WTC11 (cell line): ENCODE results near the gene PLXNA3. TPM values are rescaled to one million over a fixed set of nuclear protein-coding genes. Genes with fewer than 3 reads are reported as not detected.
A peak's percentile ranks its signal among the peaks of the same experiment; 100 is the strongest.

Experiments used
- ATAC-seq: fragments of 200-7000 bp; cut with Tn5 transposase; 2 replicates; pipeline ENCODE4 v1.10.0; 2021; ENCODE audit warnings: mild to moderate bottlenecking, moderate library complexity
- CTCF ChIA-PET: fragments of 300-600 bp; sonication (Branson Sonifier 250); formaldehyde crosslinking; loops from one replicate; lab custom pipeline; 2021; ENCODE audit warnings: antibody characterized with exemption; lab: Charles Lee
- POLR2A ChIA-PET: fragments of 350-600 bp; sonication (Branson Sonifier 250); formaldehyde crosslinking; loops from one replicate; lab custom pipeline; 2021; ENCODE audit warnings: antibody characterized with exemption; lab: Charles Lee
- DNase-seq: peaks from one replicate; pipeline ENCODE4 v3.0.0; 2021; ENCODE audit warnings: low spot score
- H3K27ac Mint-ChIP-seq: 2 replicates; pipeline ENCODE4 v1.8.0; 2021; ENCODE audit warnings: mixed read lengths
- H3K27me3 Mint-ChIP-seq: 2 replicates; pipeline ENCODE4 v1.8.0; 2021; ENCODE audit warnings: low read depth, mild to moderate bottlenecking, moderate library complexity, mixed read lengths
- H3K36me3 Mint-ChIP-seq: 2 replicates; pipeline ENCODE4 v1.8.0; 2021; ENCODE audit warnings: mixed read lengths
- H3K4me1 Mint-ChIP-seq: 2 replicates; pipeline ENCODE4 v1.8.0; 2022; ENCODE audit warnings: mixed read lengths
- H3K4me3 Mint-ChIP-seq: 2 replicates; pipeline ENCODE4 v1.8.0; 2021; ENCODE audit warnings: mild to moderate bottlenecking, moderate library complexity, mixed read lengths
- H3K9me3 Mint-ChIP-seq: 2 replicates; pipeline ENCODE4 v1.8.0; 2021; ENCODE audit warnings: mixed read lengths
- AR ChIP-seq: fragments of 250-450 bp; sonication (Bioruptor Pico); IDR thresholded peaks from 2 replicates; pipeline ENCODE4 v1.9.0; 2021; ENCODE audit warnings: mild to moderate bottlenecking
- CBFB ChIP-seq: sonication (generic); formaldehyde crosslinking; IDR thresholded peaks from 2 replicates; pipeline ENCODE4 v1.8.1; 2022; ENCODE audit warnings: mild to moderate bottlenecking, low read depth, missing genetic modification reagents
- CREB1 ChIP-seq: sonication (generic); formaldehyde crosslinking; IDR thresholded peaks from 2 replicates; pipeline ENCODE4 v1.8.0; 2023; ENCODE audit warnings: mild to moderate bottlenecking, missing genetic modification reagents
- E2F1 ChIP-seq: sonication (generic); formaldehyde crosslinking; IDR thresholded peaks from 2 replicates; pipeline ENCODE4 v1.8.0; 2022; ENCODE audit warnings: mild to moderate bottlenecking, missing genetic modification reagents
- E2F4 ChIP-seq: sonication (generic); formaldehyde crosslinking; IDR thresholded peaks from 2 replicates; pipeline ENCODE4 v1.8.1; 2022; ENCODE audit warnings: low read depth, mild to moderate bottlenecking, moderate library complexity, missing genetic modification reagents, borderline replicate concordance
- JUN ChIP-seq: sonication (generic); formaldehyde crosslinking; IDR thresholded peaks from 2 replicates; pipeline ENCODE4 v1.8.0; 2023; ENCODE audit warnings: mild to moderate bottlenecking, missing genetic modification reagents
- MAX ChIP-seq: sonication (generic); formaldehyde crosslinking; IDR thresholded peaks from 2 replicates; pipeline ENCODE4 v1.8.0; 2022; ENCODE audit warnings: mild to moderate bottlenecking, missing genetic modification reagents
- MLX ChIP-seq: sonication (generic); formaldehyde crosslinking; IDR thresholded peaks from 2 replicates; pipeline ENCODE4 v1.8.1; 2023; ENCODE audit warnings: mild to moderate bottlenecking, missing genetic modification reagents, moderate library complexity
- MXD4 ChIP-seq: fragments of 250-450 bp; sonication (Bioruptor Pico); IDR thresholded peaks from 2 replicates; pipeline ENCODE4 v1.8.0; 2021; ENCODE audit warnings: mild to moderate bottlenecking, moderate library complexity, borderline replicate concordance
- PRDM15 ChIP-seq: sonication (generic); formaldehyde crosslinking; IDR thresholded peaks from 2 replicates; pipeline ENCODE4 v1.8.0; 2022; ENCODE audit warnings: missing genetic modification reagents
- SMAD3 ChIP-seq: sonication (generic); formaldehyde crosslinking; IDR thresholded peaks from 2 replicates; pipeline ENCODE4 v1.8.0; 2022; ENCODE audit warnings: missing genetic modification reagents, mild to moderate bottlenecking, borderline replicate concordance
- TEAD4 ChIP-seq: sonication (generic); formaldehyde crosslinking; IDR thresholded peaks from 2 replicates; pipeline ENCODE4 v1.8.0; 2022; ENCODE audit warnings: mild to moderate bottlenecking, missing genetic modification reagents
- TP53 ChIP-seq: sonication (generic); formaldehyde crosslinking; IDR thresholded peaks from 2 replicates; pipeline ENCODE4 v1.8.1; 2023; ENCODE audit warnings: mild to moderate bottlenecking, missing genetic modification reagents
- USF1 ChIP-seq: sonication (generic); formaldehyde crosslinking; IDR thresholded peaks from 2 replicates; pipeline ENCODE4 v1.8.0; 2022; ENCODE audit warnings: mild to moderate bottlenecking, missing genetic modification reagents
- ZBTB21 ChIP-seq: sonication (generic); formaldehyde crosslinking; IDR thresholded peaks from 2 replicates; pipeline ENCODE4 v1.8.1; 2023; ENCODE audit warnings: mild to moderate bottlenecking, missing genetic modification reagents, borderline replicate concordance
- ZNF219 ChIP-seq: sonication (generic); formaldehyde crosslinking; IDR thresholded peaks from 2 replicates; pipeline ENCODE4 v1.8.0; 2023; ENCODE audit warnings: missing genetic modification reagents, mild to moderate bottlenecking, borderline replicate concordance
- ZNF232 ChIP-seq: sonication (generic); formaldehyde crosslinking; IDR thresholded peaks from 2 replicates; pipeline ENCODE4 v1.8.0; 2022; ENCODE audit warnings: mild to moderate bottlenecking, missing genetic modification reagents
- ZNF281 ChIP-seq: sonication (generic); formaldehyde crosslinking; IDR thresholded peaks from 2 replicates; pipeline ENCODE4 v1.8.0; 2023; ENCODE audit warnings: mild to moderate bottlenecking, missing genetic modification reagents
- ZNF671 ChIP-seq: fragments of 250-450 bp; sonication (Bioruptor Pico); IDR thresholded peaks from 2 replicates; pipeline ENCODE4 v1.8.0; 2021; ENCODE audit warnings: mild to moderate bottlenecking
- total RNA-seq: library from RNA; stranded (reverse); gene quantifications from 3 replicates; pipeline ENCODE4 v1.2.3, GENCODE V29; 2021

Gene PLXNA3
- total RNA-seq, 1 experiment from 2014 or later, result 26.6 TPM

- DNase-seq, result no peak
- ChIA-PET POLR2A (interaction anchor here (0.9 to 1.4 kb wide), 2 partner anchors 13 to 39 kb away, joined by 3 to 8 read pairs; partner anchors contain the start of gene SLC10A3), CTCF (interaction anchor here (1.2 kb wide), 1 partner anchor 12 kb away, joined by 4 read pairs; the partner anchor contains the start of gene SLC10A3)
- no peaks in the 10 kb centered on the region; the same call in 1 of the 2 replicates for H3K36me3 Mint-ChIP-seq
- H3K27me3 Mint-ChIP-seq, result peaks cover 2% of the 10 kb centered on the region; the same call in 1 of the 2 replicates
- H3K9me3 Mint-ChIP-seq, result no peaks in the 10 kb centered on the region
- H3K4me1 Mint-ChIP-seq, result peaks cover 3% of the 10 kb centered on the region; the same call in 1 of the 2 replicates
- H3K27ac Mint-ChIP-seq, result no peak overlapping the region
- peak overlapping the region; percentile 74 for H3K4me3 Mint-ChIP-seq
- no peak for ATAC-seq
- no peak for TF ChIP-seq SMAD3 (CRISPR knock-in tag)
- TF ChIP-seq TEAD4, result no peak
- no peak for TF ChIP-seq TP53 (CRISPR knock-in tag)
- no peak for TF ChIP-seq E2F1 (CRISPR knock-in tag)
- no peak for TF ChIP-seq CBFB (CRISPR knock-in tag)
- TF ChIP-seq ZNF219 (CRISPR knock-in tag), result no peak
- TF ChIP-seq E2F4 (CRISPR knock-in tag), result no peak
- TF ChIP-seq USF1 (CRISPR knock-in tag), result no peak
- no peak for TF ChIP-seq ZBTB21 (CRISPR knock-in tag)
- TF ChIP-seq AR, result no peak
- TF ChIP-seq CREB1 (CRISPR knock-in tag), result no peak
- TF ChIP-seq MAX, result no peak
- TF ChIP-seq ZNF281 (CRISPR knock-in tag), result no peak
- no peak for TF ChIP-seq ZNF671 (CRISPR knock-in tag)
- no peak for TF ChIP-seq JUN (CRISPR knock-in tag)
- TF ChIP-seq MLX (CRISPR knock-in tag), result no peak
- no peak for TF ChIP-seq PRDM15 (CRISPR knock-in tag)
- no peak for TF ChIP-seq MXD4
- no peak for TF ChIP-seq ZNF232 (CRISPR knock-in tag)
- TF ChIP-seq, all 79 proteins: peak for 0
Measured at GRCh38 chrX:154477891-154478477, 19.9 kb downstream of the PLXNA3 start.
